K562 (cell line): ENCODE results near the gene ATMIN. TPM values are rescaled to one million over a fixed set of nuclear protein-coding genes. Genes with fewer than 3 reads are reported as not detected.

ENCODE experiments used
- ATAC-seq: fragments of 200-7000 bp; cut with Tn5 transposase; 3 replicates; pipeline ENCODE4 v1.9.1; 2020; ENCODE audit warnings: moderate library complexity
- BruUV-seq: library from RNA; stranded (reverse); fragments of 400-500 nt; replicated peaks from 2 replicates; lab custom pipeline; 2021; lab: Mats Ljungman, UMichigan
- CTCF ChIA-PET: fragments of 300-600 bp; formaldehyde crosslinking; extraction: SDS; loops from one replicate; lab custom pipeline; 2021; ENCODE audit warnings: low intra/inter-chr PET ratio; lab: Yijun Ruan, JAX
- POLR2A ChIA-PET: fragments of 300-600, 350-650 bp; sonication (Branson Sonifier 250); formaldehyde crosslinking; extraction: SDS; loops from one replicate; lab custom pipeline; 2021; ENCODE audit warnings: antibody characterized with exemption, inconsistent platforms; lab: Yijun Ruan, JAX
- DNase-seq, 4 experiments: peaks; one replicate each; pipeline versions ENCODE4 v3.0.0 to v3.0.0-alpha.2; 2011 to 2018; ENCODE audit warnings: low spot score in 3 of 4, mixed read lengths in 3 of 4; ENCODE audit errors: extremely low read depth in 1 of 4
- FAIRE-seq: peaks from 2 replicates; lab custom pipeline; 2011; peaks lifted over from hg19 to GRCh38; lab: Jason Lieb, UNC
- H2AFZ ChIP-seq: 2 replicates; pipeline ENCODE4 v1.6.0; 2011; ENCODE audit warnings: low read depth, low read length, control low read depth, inconsistent platforms
- H3K27ac ChIP-seq: fragments of 200-600 bp; 3 replicates; pipeline ENCODE4 v1.8.0; 2011; ENCODE audit warnings: low read depth, mild to moderate bottlenecking, control low read depth, inconsistent platforms, low read length, moderate library complexity, mixed read lengths; ENCODE audit errors: extremely low read depth
- H3K27me3 ChIP-seq, 2 experiments: fragments of 300-600 bp in 1 of 2; 2 replicates in 1 of 2; 3 replicates in 1 of 2; pipeline versions ENCODE4 v1.6.0 to v1.8.0; 2011; ENCODE audit warnings: inconsistent platforms in 2 of 2, low read length in 2 of 2, mild to moderate bottlenecking in 1 of 2, mixed read lengths in 1 of 2, moderate library complexity in 1 of 2; ENCODE audit not compliant: control insufficient read depth in 2 of 2, insufficient read depth in 2 of 2
- H3K36me3 ChIP-seq: fragments of 300-600 bp; 3 replicates; pipeline ENCODE4 v1.8.0; 2011; ENCODE audit warnings: mild to moderate bottlenecking, low read length, inconsistent platforms; ENCODE audit not compliant: control insufficient read depth, insufficient read depth
- H3K4me1 ChIP-seq, 2 experiments: fragments of 200-600 bp in 1 of 2; replicated peaks in 1 of 2; 2 replicates in 1 of 2; 3 replicates in 1 of 2; pipeline versions ENCODE4 v1.5.1 to v1.8.0; 2011; ENCODE audit warnings: inconsistent platforms in 2 of 2, low read length in 2 of 2, mild to moderate bottlenecking in 1 of 2, mixed read lengths in 1 of 2, moderate library complexity in 1 of 2; ENCODE audit not compliant: control insufficient read depth in 2 of 2, insufficient read depth in 2 of 2
- H3K4me2 ChIP-seq: 2 replicates; pipeline ENCODE4 v1.6.1; 2011; ENCODE audit warnings: low read length, control low read depth, inconsistent platforms, mixed read lengths; ENCODE audit not compliant: insufficient read depth
- H3K4me3 ChIP-seq: fragments of 200-600 bp; sonication (generic), shearing (Covaris generic); 2 replicates; pipeline ENCODE4 v1.5.1; 2016; ENCODE audit warnings: control low read depth, inconsistent platforms
- H3K79me2 ChIP-seq: fragments of 200-600 bp; 3 replicates; pipeline ENCODE4 v1.8.0; 2011; ENCODE audit warnings: low read length, inconsistent platforms; ENCODE audit not compliant: control insufficient read depth, insufficient read depth
- H3K9ac ChIP-seq, 2 experiments: 2 replicates each; pipeline versions ENCODE4 v1.6.0 to v1.6.1; 2011; ENCODE audit warnings: low read depth in 2 of 2, low read length in 2 of 2, control low read depth in 1 of 2, inconsistent platforms in 1 of 2, mild to moderate bottlenecking in 1 of 2, mixed read lengths in 1 of 2; ENCODE audit not compliant: insufficient read depth in 1 of 2
- H3K9me1 ChIP-seq: one replicate; pipeline ENCODE4 v1.6.0; 2011; ENCODE audit warnings: inconsistent platforms, mild to moderate bottlenecking, low read length, moderate library complexity; ENCODE audit not compliant: control insufficient read depth, insufficient read depth
- H3K9me3 ChIP-seq: replicated peaks from 2 replicates; pipeline ENCODE4 v1.5.1; 2011; ENCODE audit warnings: low read depth, low read length, inconsistent platforms; ENCODE audit not compliant: control insufficient read depth, insufficient read depth
- H4K20me1 ChIP-seq: replicated peaks from 2 replicates; pipeline ENCODE4 v1.6.1; 2011; ENCODE audit warnings: low read length, inconsistent platforms, mixed read lengths; ENCODE audit not compliant: control insufficient read depth, insufficient read depth
- CEBPG ChIP-seq, 3 experiments: fragments of 200-800 bp in 1 of 3; sonication (Bioruptor generic) in 1 of 3; sonication (generic) in 1 of 3; formaldehyde crosslinking in 1 of 3; IDR thresholded peaks in 2 of 3; conservative IDR thresholded peaks in 1 of 3; 2 replicates each; pipeline versions ENCODE4 v1.6.1 to v1.8.0; 2016 to 2022; ENCODE audit warnings: missing compliant biosample characterization in 2 of 3, missing genetic modification characterization in 2 of 3, mild to moderate bottlenecking in 1 of 3, missing genetic modification reagents in 1 of 3
- HNRNPUL1 ChIP-seq: fragments of 200-400 bp; formaldehyde crosslinking; IDR thresholded peaks from 2 replicates; pipeline ENCODE4 v1.6.1; 2017; ENCODE audit warnings: low read length
- KAT2B ChIP-seq: IDR thresholded peaks from one replicate; pipeline ENCODE4 v1.6.1; 2012; ENCODE audit warnings: low read depth, mild to moderate bottlenecking, control low read depth, inconsistent platforms, low read length, moderate library complexity
- KHSRP ChIP-seq: fragments of 450-650 bp; IDR thresholded peaks from 2 replicates; pipeline ENCODE4 v1.6.1; 2017
- LARP7 ChIP-seq: fragments of 450-650 bp; IDR thresholded peaks from 2 replicates; pipeline ENCODE4 v1.6.1; 2016
- MYBL2 ChIP-seq, 2 experiments: fragments of 450-650 bp in 1 of 2; sonication (generic) in 1 of 2; formaldehyde crosslinking in 1 of 2; IDR thresholded peaks; 2 replicates each; pipeline versions ENCODE4 v1.6.1 to v1.8.1; 2017 to 2022; ENCODE audit warnings: borderline replicate concordance in 1 of 2, inconsistent platforms in 1 of 2, low read depth in 1 of 2, mild to moderate bottlenecking in 1 of 2, missing genetic modification reagents in 1 of 2, moderate library complexity in 1 of 2
- POLR2AphosphoS2 ChIP-seq: IDR thresholded peaks from 2 replicates; pipeline ENCODE4 v1.6.1; 2012; ENCODE audit warnings: low read length, improper control_type of control experiment
- SUPT5H ChIP-seq: fragments of 450-650 bp; IDR thresholded peaks from 2 replicates; pipeline ENCODE4 v1.6.1; 2016
- ZNF263 ChIP-seq: sonication (generic); formaldehyde crosslinking; IDR thresholded peaks from 2 replicates; pipeline ENCODE4 v1.8.0; 2022; ENCODE audit warnings: mild to moderate bottlenecking, missing genetic modification reagents, borderline replicate concordance
- ZNF324 ChIP-seq: fragments of 250-450 bp; sonication (Bioruptor Pico); IDR thresholded peaks from 2 replicates; pipeline ENCODE4 v1.4.0; 2020; ENCODE audit warnings: mild to moderate bottlenecking
- WGBS: fragments of 100-300 bp; shearing (Covaris generic); methylation state at CpG from one replicate; pipeline ENCODE4 v1.1.6; 2016; ENCODE audit warnings: low coverage, mixed read lengths; ENCODE audit not compliant: insufficient coverage; ENCODE audit errors: missing lambda C conversion rate; 5-methylcytosine and 5-hydroxymethylcytosine counted together
- in situ Hi-C: fragments of 300-500 bp; cut with MboI; formaldehyde crosslinking; loops from 4 replicates; pipeline ENCODE4 v1.15.0; 2018; ENCODE audit warnings: inconsistent platforms, mixed read lengths
- intact Hi-C: fragments of 100-400 bp; cut with micrococcal nuclease; formaldehyde crosslinking; loops from 2 replicates; pipeline ENCODE4 v1.14.2; 2022
- polyA plus RNA-seq, 8 experiments: library from polyadenylated mRNA; depleted of rRNA in 4 of 8; stranded (reverse) in 5 of 8; unstranded in 3 of 8; fragments of >200 nt; fragmentation: Nextera tagmentation in 2 of 8; fragmentation: Illumina TruSeq in 1 of 8; extraction: Ambion mirVana in 2 of 8; extraction: Trizol in 1 of 8; gene quantifications; 2 replicates each; pipeline versions ENCODE4 v1.2.1 to v1.2.3, GENCODE V29; 2011 to 2014; ENCODE audit warnings: inconsistent platforms in 1 of 8, missing spikeins in 1 of 8
- total RNA-seq, 7 experiments: library from RNA; depleted of rRNA in 6 of 7; stranded (reverse); fragments of >200 nt in 6 of 7; fragmentation: Illumina TruSeq in 2 of 7; extraction: Trizol in 2 of 7; gene quantifications; 2 replicates each; pipeline versions ENCODE4 v1.2.1 to v1.2.3, GENCODE V29; 2011 to 2021; ENCODE audit warnings: low replicate concordance in 1 of 7
- TF ChIP-seq, protein P1 (sequence below): fragments of 250-450 bp; sonication (Bioruptor Pico); IDR thresholded peaks from 2 replicates; pipeline ENCODE4 v1.9.0; 2021; ENCODE audit warnings: mild to moderate bottlenecking, inconsistent platforms

Gene ATMIN
- total and polyA plus RNA-seq, 9 of the 15 experiments (the other 6 are each of a cell fraction or from before 2014, with no cell fraction given): 6.7 to 40.9 (median 23.4) TPM

GRCh38 chr16:81080233-81080632, 44.6 kb downstream of the ATMIN start:
- TSS peak; percentile 18 for BruUV-seq
- 94% methylated on average over 1 of the region's 1 CpG for WGBS

DNA sequence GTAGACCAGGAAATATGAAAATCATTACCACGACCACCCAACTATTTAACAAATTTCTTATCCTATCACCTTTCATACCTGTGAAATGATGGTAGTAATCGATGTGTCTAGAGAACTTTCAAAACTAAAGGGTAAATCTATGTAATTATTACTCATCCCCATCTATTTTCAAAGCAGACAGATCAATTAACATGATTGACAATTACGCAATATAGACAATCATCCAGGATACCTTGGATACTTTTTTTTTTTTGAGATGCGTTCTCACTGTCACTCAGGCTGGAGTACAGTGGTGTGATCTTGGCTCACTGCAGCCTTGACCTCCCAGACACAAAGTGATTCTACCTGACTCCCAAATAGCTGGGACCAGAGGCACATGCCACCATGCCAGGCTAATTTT, 45.4 kb downstream of the ATMIN start:
- no TSS peak for BruUV-seq
- ChIA-PET CTCF (no interaction called here), POLR2A (no interaction called here)
- Histone ChIP-seq H3K9ac (no peak overlapping the region), H3K36me3 (peaks cover 32% of the 10 kb centered on the region; the same call in 1 of the 3 replicates), H3K9me1 (no peaks in the 10 kb centered on the region), H2AFZ (no peak overlapping the region), H4K20me1 (no peaks in the 10 kb centered on the region), H3K4me3 (no peak overlapping the region), H3K79me2 (no peaks in the 10 kb centered on the region), H3K4me2 (no peak overlapping the region), H3K9me3 (no peaks in the 10 kb centered on the region), H3K27me3 (no peaks in the 10 kb centered on the region), H3K4me1 (peaks cover 5 to 16% of the 10 kb centered on the region in 2 experiments; a peak in 4 of 5 replicates), H3K27ac (no peak overlapping the region)
- intact Hi-C loops: no loop called here
- DNase-seq (no peak), FAIRE-seq (no peak), ATAC-seq (no peak)
- WGBS: 94% methylated on average over 4 of the region's 4 CpGs
- in situ Hi-C loops: no loop called here
- TF ChIP-seq, protein P1, sequence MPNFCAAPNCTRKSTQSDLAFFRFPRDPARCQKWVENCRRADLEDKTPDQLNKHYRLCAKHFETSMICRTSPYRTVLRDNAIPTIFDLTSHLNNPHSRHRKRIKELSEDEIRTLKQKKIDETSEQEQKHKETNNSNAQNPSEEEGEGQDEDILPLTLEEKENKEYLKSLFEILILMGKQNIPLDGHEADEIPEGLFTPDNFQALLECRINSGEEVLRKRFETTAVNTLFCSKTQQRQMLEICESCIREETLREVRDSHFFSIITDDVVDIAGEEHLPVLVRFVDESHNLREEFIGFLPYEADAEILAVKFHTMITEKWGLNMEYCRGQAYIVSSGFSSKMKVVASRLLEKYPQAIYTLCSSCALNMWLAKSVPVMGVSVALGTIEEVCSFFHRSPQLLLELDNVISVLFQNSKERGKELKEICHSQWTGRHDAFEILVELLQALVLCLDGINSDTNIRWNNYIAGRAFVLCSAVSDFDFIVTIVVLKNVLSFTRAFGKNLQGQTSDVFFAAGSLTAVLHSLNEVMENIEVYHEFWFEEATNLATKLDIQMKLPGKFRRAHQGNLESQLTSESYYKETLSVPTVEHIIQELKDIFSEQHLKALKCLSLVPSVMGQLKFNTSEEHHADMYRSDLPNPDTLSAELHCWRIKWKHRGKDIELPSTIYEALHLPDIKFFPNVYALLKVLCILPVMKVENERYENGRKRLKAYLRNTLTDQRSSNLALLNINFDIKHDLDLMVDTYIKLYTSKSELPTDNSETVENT (CRISPR knock-in tag): no peak
- 0 out of 2 replicates have a peak, but pooled peaks have one; percentile 8 for TF ChIP-seq SUPT5H
- no peak for TF ChIP-seq ZNF263 (CRISPR knock-in tag)
- TF ChIP-seq ZNF324: no peak
- no peak for TF ChIP-seq CEBPG (CRISPR knock-in tag; IDR thresholded peaks at IDR 0.05)
- TF ChIP-seq CEBPG (tag; conservative IDR thresholded peaks at IDR 0.05 in 1 of 2, IDR thresholded peaks at IDR 0.05 in 1 of 2): peak; percentile 58 to 93; a peak in 3 of 4 replicates

More at GRCh38 chr16:81080233-81080632, 44.6 kb downstream of the ATMIN start:
- H4K20me1 ChIP-seq: no peaks in the 10 kb centered on the region
- H3K27me3 ChIP-seq: no peaks in the 10 kb centered on the region
- POLR2A ChIA-PET: interaction anchor here (0.7 to 1.4 kb wide), 4 partner anchors 11 to 118 kb away, joined by 3 to 4 read pairs (median 3); no protein-coding TSS in a partner anchor
- no peak overlapping the region for H3K9ac ChIP-seq
- H3K36me3 ChIP-seq: peaks cover 29% of the 10 kb centered on the region; the same call in 1 of the 3 replicates
- intact Hi-C loops: no loop called here
- TF ChIP-seq POLR2AphosphoS2 (peak; percentile 65; the same call in 1 of the 2 replicates), KAT2B (no peak), HNRNPUL1 (no peak), KHSRP (no peak), LARP7 (no peak), MYBL2 (IDR thresholded peaks at IDR 0.05; ENCODE audit: low read depth) (no peak), MYBL2 (CRISPR knock-in tag; IDR thresholded peaks at IDR 0.05; ENCODE audit: borderline replicate concordance) (no peak)
- TF ChIP-seq, all 486 proteins: peak for 1
- DNase-seq (no peak), ATAC-seq (no peak), FAIRE-seq (no peak)
- no peak overlapping the region for H3K27ac ChIP-seq
- no peak overlapping the region for H3K4me2 ChIP-seq
- H3K9me1 ChIP-seq: no peaks in the 10 kb centered on the region
- no peaks in the 10 kb centered on the region for H3K9me3 ChIP-seq
- CTCF ChIA-PET: no interaction called here
- no peak overlapping the region for H3K4me3 ChIP-seq
- no peak overlapping the region for H2AFZ ChIP-seq
- in situ Hi-C loops: no loop called here
- H3K4me1 ChIP-seq: peaks cover 7 to 16% of the 10 kb centered on the region in 2 experiments; a peak in 4 of 5 replicates
- no peaks in the 10 kb centered on the region for H3K79me2 ChIP-seq
